Astrocyte (in vitro differentiated cells and primary cell): Measurements from ENCODE around the gene RBM20.

Experiments used
- EZH2 ChIP-seq: IDR thresholded peaks from 2 replicates; pipeline ENCODE4 v1.6.1; 2012; ENCODE audit warnings: mild to moderate bottlenecking, low read length, inconsistent platforms; ENCODE audit not compliant: insufficient read depth
- TF ChIP-seq, protein P1 (sequence below): IDR thresholded peaks from 2 replicates; pipeline ENCODE4 v1.5.1; 2011; ENCODE audit warnings: low read depth, mild to moderate bottlenecking, inconsistent platforms, low read length, moderate library complexity; ENCODE audit not compliant: insufficient read depth

- TF ChIP-seq EZH2: no peak
- TF ChIP-seq, protein P1, sequence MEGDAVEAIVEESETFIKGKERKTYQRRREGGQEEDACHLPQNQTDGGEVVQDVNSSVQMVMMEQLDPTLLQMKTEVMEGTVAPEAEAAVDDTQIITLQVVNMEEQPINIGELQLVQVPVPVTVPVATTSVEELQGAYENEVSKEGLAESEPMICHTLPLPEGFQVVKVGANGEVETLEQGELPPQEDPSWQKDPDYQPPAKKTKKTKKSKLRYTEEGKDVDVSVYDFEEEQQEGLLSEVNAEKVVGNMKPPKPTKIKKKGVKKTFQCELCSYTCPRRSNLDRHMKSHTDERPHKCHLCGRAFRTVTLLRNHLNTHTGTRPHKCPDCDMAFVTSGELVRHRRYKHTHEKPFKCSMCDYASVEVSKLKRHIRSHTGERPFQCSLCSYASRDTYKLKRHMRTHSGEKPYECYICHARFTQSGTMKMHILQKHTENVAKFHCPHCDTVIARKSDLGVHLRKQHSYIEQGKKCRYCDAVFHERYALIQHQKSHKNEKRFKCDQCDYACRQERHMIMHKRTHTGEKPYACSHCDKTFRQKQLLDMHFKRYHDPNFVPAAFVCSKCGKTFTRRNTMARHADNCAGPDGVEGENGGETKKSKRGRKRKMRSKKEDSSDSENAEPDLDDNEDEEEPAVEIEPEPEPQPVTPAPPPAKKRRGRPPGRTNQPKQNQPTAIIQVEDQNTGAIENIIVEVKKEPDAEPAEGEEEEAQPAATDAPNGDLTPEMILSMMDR: no peak
Observed at GRCh38 chr10:110859973-110860376, 215.8 kb downstream of the RBM20 start.
